GM06990 (cell line): ENCODE data around the gene TRIM58.

Experiments used
- DNase-seq: peaks from one replicate; pipeline ENCODE4 v3.0.0-alpha.2; 2011; ENCODE audit not compliant: insufficient read length; ENCODE audit errors: extremely low read depth
- H3K27me3 ChIP-seq: replicated peaks from 2 replicates; pipeline ENCODE4 v1.6.0; 2011; ENCODE audit warnings: low read length; ENCODE audit not compliant: control insufficient read depth, insufficient read depth
- H3K36me3 ChIP-seq: 2 replicates; pipeline ENCODE4 v1.5.1; 2011; ENCODE audit warnings: low read length; ENCODE audit not compliant: control insufficient read depth, insufficient read depth
- H3K4me3 ChIP-seq: replicated peaks from 2 replicates; pipeline ENCODE4 v1.5.1; 2011; ENCODE audit warnings: low read depth, mild to moderate bottlenecking, control low read depth, low read length
- TF ChIP-seq, protein P1 (sequence below): IDR thresholded peaks from 2 replicates; pipeline ENCODE4 v1.5.1; 2011; ENCODE audit warnings: low read length, control low read depth, mild to moderate bottlenecking, inconsistent platforms; ENCODE audit not compliant: insufficient read depth, poor library complexity, severe bottlenecking

Gene TRIM58

DNA sequence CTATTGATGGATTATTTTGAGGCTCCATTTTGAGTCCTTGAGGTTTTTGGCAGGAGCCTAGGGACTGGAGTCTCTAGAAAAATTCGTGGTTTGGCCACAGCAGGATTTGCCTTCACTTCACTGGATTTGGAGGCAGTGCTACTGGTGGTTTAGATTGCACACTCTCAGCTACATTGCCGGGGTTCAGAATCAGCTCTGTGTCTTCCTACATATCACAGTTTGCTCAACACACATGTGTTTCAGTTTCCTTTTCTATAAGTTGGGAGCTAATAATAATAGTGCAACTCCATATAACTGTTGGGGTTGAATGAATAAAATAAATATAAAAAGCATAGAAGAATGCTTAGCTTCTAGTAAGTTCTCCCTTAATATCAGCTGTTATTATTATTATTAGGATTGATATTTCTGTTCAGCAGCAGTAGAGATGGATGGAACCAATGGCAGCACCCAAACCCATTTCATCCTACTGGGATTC is 38.2 kb downstream of the TRIM58 start, which contains the start of gene OR2W3:
OR2W3 (plus strand) TSS at position 425 of the 475 bp plus-strand sequence; CDS start at position 425, 0 bp downstream.
- Histone ChIP-seq H3K36me3 (no peaks in the 10 kb centered on the region), H3K27me3 (no peaks in the 10 kb centered on the region), H3K4me3 (no peak within 1 kb of the TSS)
- TF ChIP-seq, protein P1, sequence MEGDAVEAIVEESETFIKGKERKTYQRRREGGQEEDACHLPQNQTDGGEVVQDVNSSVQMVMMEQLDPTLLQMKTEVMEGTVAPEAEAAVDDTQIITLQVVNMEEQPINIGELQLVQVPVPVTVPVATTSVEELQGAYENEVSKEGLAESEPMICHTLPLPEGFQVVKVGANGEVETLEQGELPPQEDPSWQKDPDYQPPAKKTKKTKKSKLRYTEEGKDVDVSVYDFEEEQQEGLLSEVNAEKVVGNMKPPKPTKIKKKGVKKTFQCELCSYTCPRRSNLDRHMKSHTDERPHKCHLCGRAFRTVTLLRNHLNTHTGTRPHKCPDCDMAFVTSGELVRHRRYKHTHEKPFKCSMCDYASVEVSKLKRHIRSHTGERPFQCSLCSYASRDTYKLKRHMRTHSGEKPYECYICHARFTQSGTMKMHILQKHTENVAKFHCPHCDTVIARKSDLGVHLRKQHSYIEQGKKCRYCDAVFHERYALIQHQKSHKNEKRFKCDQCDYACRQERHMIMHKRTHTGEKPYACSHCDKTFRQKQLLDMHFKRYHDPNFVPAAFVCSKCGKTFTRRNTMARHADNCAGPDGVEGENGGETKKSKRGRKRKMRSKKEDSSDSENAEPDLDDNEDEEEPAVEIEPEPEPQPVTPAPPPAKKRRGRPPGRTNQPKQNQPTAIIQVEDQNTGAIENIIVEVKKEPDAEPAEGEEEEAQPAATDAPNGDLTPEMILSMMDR, result no peak
- no peak for DNase-seq

DNA sequence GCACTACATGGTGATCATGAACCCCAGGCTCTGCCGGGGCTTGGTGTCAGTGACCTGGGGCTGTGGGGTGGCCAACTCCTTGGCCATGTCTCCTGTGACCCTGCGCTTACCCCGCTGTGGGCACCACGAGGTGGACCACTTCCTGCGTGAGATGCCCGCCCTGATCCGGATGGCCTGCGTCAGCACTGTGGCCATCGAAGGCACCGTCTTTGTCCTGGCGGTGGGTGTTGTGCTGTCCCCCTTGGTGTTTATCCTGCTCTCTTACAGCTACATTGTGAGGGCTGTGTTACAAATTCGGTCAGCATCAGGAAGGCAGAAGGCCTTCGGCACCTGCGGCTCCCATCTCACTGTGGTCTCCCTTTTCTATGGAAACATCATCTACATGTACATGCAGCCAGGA is 39.0 kb downstream of the TRIM58 start:
- TF ChIP-seq, protein P1, result no peak
- no peaks in the 10 kb centered on the region for H3K27me3 ChIP-seq
- H3K4me3 ChIP-seq, result no peak overlapping the region
- H3K36me3 ChIP-seq, result no peaks in the 10 kb centered on the region
- DNase-seq, result no peak

DNA sequence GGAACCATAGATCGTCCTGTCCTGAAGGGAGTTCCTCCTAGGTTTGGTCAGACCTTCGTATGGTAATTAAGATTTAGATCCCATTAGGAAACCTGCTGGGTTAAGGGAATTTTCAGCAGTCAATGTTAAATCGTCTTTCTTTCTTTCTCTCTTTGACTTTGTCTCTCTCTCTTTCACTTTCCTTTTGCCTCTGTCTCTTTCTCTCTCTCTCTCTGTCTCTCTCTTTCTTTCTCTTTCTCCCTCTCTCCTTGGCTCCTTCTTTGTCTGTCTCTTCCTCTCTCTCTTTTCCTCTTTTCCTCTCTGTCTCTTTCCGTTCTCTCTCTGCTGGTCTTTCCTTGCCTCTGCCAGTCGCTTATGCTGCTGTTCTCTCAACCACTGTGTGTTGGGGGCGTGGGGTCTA is 47.1 kb downstream of the TRIM58 start:
- DNase-seq, result no peak
- no peaks in the 10 kb centered on the region for H3K36me3 ChIP-seq
- no peaks in the 10 kb centered on the region for H3K27me3 ChIP-seq
- TF ChIP-seq, protein P1, result no peak
- no peak overlapping the region for H3K4me3 ChIP-seq

DNA sequence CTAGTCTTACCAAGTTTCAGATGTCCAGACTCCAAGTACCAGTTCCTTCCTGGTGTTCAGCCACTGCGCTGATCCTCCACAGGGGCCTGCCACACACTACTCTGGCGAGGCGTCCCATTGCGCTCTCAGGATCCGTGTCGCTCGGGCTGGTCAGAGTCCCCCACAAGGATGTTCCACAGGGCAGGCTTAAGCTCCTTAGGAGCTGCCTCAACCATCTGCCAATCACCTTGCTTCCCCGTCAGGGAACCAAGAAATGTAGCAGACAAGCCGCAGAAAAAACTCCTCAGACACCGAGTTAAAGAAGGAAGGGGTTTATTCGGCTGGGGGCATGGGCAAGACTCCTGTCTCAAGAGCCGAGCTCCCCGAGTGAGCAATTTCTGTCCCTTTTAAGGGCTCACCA is 48.2 kb downstream of the TRIM58 start:
- Histone ChIP-seq H3K4me3 (no peak overlapping the region), H3K27me3 (no peaks in the 10 kb centered on the region), H3K36me3 (no peaks in the 10 kb centered on the region)
- no peak for DNase-seq
- TF ChIP-seq, protein P1, result no peak

DNA sequence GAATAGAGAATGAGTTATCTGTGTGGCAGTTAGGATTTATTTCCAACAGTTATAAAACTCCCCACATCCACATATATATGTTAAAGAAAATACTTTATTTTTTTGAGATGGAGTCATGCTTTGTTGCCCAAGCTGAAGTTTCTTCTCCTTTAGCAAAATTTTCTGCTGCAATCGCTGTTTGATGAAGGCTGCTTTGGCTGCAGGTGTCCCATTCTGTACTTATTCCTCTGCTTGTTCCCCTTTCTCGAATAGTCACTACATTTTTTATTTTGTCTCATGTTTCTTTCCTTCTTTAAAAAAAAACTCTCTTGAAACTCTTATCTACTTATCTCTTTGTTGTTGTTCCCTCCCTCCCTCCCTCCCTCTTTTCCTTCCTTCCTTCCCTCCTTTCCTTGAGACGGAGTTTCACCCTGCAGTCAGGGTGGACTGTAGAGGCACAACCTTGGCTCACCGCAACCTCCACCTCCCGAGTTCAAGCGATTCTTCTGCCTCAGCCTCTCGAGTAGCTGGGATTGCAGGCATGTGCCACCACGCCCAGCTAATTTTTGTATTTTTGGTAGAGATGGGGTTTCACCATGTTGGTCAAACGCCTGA is 49.0 kb downstream of the TRIM58 start:
- no peak for DNase-seq
- H3K27me3 ChIP-seq, result no peaks in the 10 kb centered on the region
- no peaks in the 10 kb centered on the region for H3K36me3 ChIP-seq
- H3K4me3 ChIP-seq, result no peak overlapping the region
- TF ChIP-seq, protein P1, result no peak
